HG03103 (cell line): ENCODE results near the gene UTP15.

Experiments used
- ATAC-seq: cut with Tn5 transposase; IDR thresholded peaks from one replicate; pipeline ENCODE4 v1.9.1; 2021; ENCODE audit warnings: low read depth; ENCODE audit not compliant: unreplicated experiment

Gene UTP15

GRCh38 chr5:73564018-73564417, 1.5 kb upstream of the UTP15 start:
- no peak for ATAC-seq

- no peak for ATAC-seq
These were observed 868 bp upstream of the UTP15 start for GRCh38 chr5:73564675-73565074.

- no peak for ATAC-seq
These were observed 515 bp downstream of the UTP15 start for GRCh38 chr5:73565969-73566547.

GRCh38 chr5:73582285-73583145, 17.0 kb downstream of the UTP15 start:
- no peak for ATAC-seq

GRCh38 chr5:73587923-73588322, 22.4 kb downstream of the UTP15 start:
- peak; percentile 54 for ATAC-seq

- ATAC-seq: no peak
These were observed 25.7 kb downstream of the UTP15 start for GRCh38 chr5:73591102-73591695.

- no peak for ATAC-seq
These were observed 26.4 kb downstream of the UTP15 start for GRCh38 chr5:73591698-73592501.

GRCh38 chr5:73592551-73592950, 27.0 kb downstream of the UTP15 start:
- ATAC-seq: no peak

GRCh38 chr5:73596705-73597328, 31.3 kb downstream of the UTP15 start:
- ATAC-seq: no peak

- ATAC-seq: no peak
These were observed 33.8 kb downstream of the UTP15 start for GRCh38 chr5:73599380-73599779.

- ATAC-seq: no peak
These were observed 38.5 kb downstream of the UTP15 start for GRCh38 chr5:73603998-73604397.

GRCh38 chr5:73605223-73606087, 39.9 kb downstream of the UTP15 start:
- no peak for ATAC-seq

- no peak for ATAC-seq
These were observed 40.7 kb downstream of the UTP15 start for GRCh38 chr5:73606206-73606753.

- no peak for ATAC-seq
These were observed 41.7 kb downstream of the UTP15 start for GRCh38 chr5:73607228-73607627.

GRCh38 chr5:73612799-73613198, 47.3 kb downstream of the UTP15 start:
- no peak for ATAC-seq

- no peak for ATAC-seq
These were observed 49.5 kb downstream of the UTP15 start for GRCh38 chr5:73615085-73615484.

- no peak for ATAC-seq
These were observed 50.4 kb downstream of the UTP15 start for GRCh38 chr5:73615947-73616346.

GRCh38 chr5:73617510-73618279, 52.2 kb downstream of the UTP15 start:
- ATAC-seq: no peak
